ENCODE data around the gene COG7. TPM values are rescaled to one million over a fixed set of nuclear protein-coding genes. Genes with fewer than 3 reads are reported as not detected.
A peak's percentile ranks its signal among the peaks of the same experiment; 100 is the strongest.
"Not testable (repeated sequence)": the region's sequence is repeated elsewhere in the genome, so short reads cannot be mapped to it uniquely, and the experiment has no call there.

The COG7 gene
- total RNA-seq, 1 donor from 2014 or later = 16.7 TPM

DNA sequence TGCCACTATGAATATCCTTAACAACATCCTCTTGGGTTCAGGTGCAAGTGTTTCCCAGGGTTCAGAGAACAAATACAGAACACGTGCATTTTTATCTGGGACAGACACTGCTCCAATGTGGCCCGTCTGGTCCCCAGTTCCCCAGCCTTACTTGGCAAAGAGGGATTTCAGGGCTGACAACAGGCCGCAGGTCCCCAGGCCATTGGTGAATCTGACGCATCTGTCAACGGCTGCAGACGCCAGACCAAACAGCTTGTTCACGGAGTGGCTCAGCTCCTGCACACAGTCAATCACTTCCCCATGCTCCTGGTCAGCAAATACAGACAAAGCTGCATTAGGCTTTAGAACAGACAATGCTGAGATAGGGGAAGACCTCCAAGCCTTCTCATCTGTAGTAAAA, 36.2 kb downstream of the COG7 start:
- DNase-seq (ENCODE audit: low spot score in 2 of 2) = no peak

GRCh38 chr16:23414731-23415130, 38.3 kb downstream of the COG7 start:
- FAIRE-seq = no peak
- no peak for DNase-seq (ENCODE audit: low spot score in 2 of 2)

More for the DNA sequence above, 36.2 kb downstream of the COG7 start:
- no peak for FAIRE-seq

GRCh38 chr16:23410176-23410575, 42.8 kb downstream of the COG7 start:
- FAIRE-seq (no peak), DNase-seq (ENCODE audit: low spot score in 2 of 2) (no peak)

DNA sequence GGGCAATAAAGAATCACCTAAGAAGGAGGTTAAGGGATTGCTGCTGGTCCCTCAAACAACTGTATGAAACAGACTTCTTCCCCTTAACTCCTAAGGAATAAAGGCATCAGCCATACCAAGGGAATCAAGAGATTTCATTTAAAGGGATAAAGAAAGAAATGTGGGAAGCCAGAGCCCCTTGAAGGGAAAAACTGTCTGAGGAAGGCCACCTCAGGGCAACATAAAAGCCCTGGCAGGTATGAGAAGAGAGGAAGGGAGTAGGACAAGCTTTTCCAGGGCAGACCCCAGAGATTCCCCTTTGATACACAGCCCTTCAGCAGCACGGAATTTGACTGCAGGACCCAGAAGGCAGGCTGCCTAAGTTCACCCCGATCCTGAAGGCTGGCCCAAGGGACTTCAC, 43.5 kb downstream of the COG7 start:
- FAIRE-seq (no peak), DNase-seq (ENCODE audit: low spot score in 2 of 2) (no peak)

- peak; percentile 51 to 73 for DNase-seq (ENCODE audit: low spot score in 2 of 2)
- FAIRE-seq = no peak
Measured at GRCh38 chr16:23408823-23409298, 44.1 kb downstream of the COG7 start.

DNA sequence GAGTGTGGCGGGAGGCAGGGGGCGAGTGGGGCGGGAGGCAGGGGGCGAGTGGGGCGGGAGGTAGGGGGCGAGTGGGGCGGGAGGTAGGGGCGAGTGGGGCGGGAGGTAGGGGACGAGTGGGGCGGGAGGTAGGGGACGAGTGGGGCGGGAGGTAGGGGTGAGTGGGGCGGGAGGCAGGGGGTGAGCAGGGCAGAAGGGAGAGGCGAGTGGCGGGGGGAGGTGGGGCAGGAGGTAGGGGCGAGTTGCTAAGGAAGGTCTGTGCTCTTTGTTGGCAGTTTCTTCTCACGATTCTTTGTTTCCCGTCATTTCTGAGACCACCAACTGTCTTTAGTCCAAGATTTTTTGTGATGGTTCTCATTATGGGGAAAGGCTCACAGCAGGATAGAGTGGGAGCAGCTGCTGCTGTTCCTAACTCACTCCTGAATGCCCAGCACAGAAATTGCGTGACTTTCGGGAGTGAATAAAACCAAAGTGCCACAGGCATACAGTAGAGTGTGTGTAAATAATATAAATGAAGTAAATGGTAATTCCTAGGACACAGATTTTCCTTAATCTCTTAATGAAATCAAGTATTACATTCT, 44.7 kb downstream of the COG7 start:
- FAIRE-seq = no peak
- no peak for DNase-seq (ENCODE audit: low spot score in 2 of 2)

DNA sequence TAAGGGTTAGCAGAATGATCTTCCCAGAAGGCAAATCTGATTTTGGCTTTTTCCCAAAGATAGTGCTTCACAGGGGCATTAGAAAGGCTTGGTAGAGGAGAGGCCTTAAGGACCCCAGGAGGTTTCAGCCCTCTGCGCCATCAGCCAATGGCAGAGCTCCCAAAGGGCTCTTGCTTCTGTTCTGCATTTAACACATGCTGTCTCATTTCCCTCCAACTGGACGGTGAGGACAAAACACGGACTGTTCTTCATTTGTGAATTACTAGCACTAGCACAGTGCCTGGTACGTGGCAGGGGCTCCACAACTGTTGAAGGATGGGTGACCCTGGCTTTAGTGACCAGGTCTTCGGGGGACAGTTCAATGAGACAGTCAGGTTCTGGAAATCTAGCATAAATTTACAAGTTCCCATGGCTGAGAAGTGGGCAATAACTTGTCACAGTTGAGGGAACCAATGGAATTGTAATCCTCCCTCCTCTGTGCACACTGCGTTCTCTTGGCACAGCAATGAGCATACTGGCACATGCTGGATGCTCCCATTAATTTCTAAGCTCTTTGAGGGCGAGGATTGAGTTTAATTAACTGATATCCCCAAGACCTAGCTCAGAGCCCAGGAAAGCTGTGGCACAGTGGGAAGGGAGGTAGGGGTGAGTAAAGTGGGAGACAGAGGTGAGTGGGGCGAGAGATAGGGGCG, 45.4 kb downstream of the COG7 start:
- FAIRE-seq = no peak
- no peak for DNase-seq (ENCODE audit: low spot score in 2 of 2)

- DNase-seq (ENCODE audit: low spot score in 2 of 2) (no peak), FAIRE-seq (no peak)
Measured at GRCh38 chr16:23406546-23407240, 46.3 kb downstream of the COG7 start.

DNA sequence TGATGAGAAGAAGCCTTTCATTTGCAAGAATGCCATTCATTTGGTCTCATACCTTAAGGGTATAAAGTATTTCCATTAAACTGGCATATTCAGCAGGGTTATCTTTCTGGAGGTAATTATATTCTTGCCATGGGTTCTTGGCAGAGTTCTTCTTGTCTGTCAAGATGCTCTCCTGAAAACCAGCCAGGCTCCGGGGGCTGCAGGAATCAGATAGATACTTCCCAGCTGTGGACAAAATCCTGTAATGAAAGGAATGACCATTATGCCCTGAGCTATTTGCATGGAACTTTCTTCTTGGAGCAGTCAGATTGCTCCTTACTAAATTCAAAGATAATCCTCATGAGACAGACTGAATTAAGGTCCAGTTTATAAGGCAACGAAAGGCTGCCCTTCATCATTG, 47.0 kb downstream of the COG7 start:
- DNase-seq (ENCODE audit: low spot score in 2 of 2) = no peak

GRCh38 chr16:23403547-23403946, 49.4 kb downstream of the COG7 start:
- no peak for FAIRE-seq
- no peak for DNase-seq (ENCODE audit: low spot score in 2 of 2)

More for the DNA sequence above, 47.0 kb downstream of the COG7 start:
- FAIRE-seq = no peak

GRCh38 chr16:23402100-23402499, 50.9 kb downstream of the COG7 start:
- DNase-seq (ENCODE audit: low spot score in 2 of 2) = no peak
- no peak for FAIRE-seq

- FAIRE-seq = no peak
- DNase-seq (ENCODE audit: low spot score in 2 of 2) = no peak
Measured at GRCh38 chr16:23401139-23401538, 51.9 kb downstream of the COG7 start.

- FAIRE-seq; DNase-seq (ENCODE audit: low spot score in 2 of 2): not testable (repeated sequence)
Measured at GRCh38 chr16:23400447-23400846, 52.5 kb downstream of the COG7 start.

DNA sequence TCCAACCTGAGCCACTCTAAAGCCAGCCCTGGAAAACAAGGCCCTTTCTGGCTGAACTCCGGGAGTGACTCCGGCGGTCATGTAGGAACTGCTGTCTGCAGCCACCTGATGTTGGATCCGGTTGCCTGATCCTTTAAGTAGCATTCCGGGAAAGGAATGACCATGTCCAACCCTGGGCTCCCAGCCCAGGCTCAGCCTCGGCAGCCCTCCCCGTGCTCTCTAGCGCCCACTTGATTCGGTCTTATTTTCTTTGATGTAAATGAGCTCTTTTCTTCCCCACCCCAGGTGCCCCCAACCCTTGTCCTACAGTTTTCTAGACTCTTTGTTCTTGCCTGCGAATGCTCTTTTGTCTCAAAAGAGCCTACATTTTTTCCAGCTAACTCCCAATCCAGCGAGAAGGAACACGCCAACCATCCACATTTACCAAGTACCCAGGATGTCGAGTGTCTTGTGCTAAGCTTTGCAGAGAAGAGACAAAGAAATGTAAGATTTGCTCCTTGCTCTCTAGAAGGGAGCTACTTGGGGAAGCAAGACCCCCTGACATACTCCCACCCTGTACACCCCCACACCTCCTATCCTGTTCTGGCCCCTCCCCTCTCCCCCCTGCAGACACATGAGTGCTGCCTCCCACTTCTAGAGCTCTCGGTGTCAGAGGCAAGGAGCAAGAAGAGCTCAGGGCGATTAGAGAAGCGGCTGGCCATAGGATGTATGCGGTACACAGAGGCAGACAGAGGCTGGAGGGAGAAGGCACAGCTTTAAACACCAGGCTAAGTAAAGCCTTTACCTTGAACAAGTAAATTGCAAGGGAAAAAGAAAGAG, 53.8 kb downstream of the COG7 start:
- FAIRE-seq (no peak), DNase-seq (ENCODE audit: low spot score in 2 of 2) (no peak)

- FAIRE-seq (no peak), DNase-seq (ENCODE audit: low spot score in 2 of 2) (no peak)
Measured at GRCh38 chr16:23397464-23397863, 55.5 kb downstream of the COG7 start.

DNA sequence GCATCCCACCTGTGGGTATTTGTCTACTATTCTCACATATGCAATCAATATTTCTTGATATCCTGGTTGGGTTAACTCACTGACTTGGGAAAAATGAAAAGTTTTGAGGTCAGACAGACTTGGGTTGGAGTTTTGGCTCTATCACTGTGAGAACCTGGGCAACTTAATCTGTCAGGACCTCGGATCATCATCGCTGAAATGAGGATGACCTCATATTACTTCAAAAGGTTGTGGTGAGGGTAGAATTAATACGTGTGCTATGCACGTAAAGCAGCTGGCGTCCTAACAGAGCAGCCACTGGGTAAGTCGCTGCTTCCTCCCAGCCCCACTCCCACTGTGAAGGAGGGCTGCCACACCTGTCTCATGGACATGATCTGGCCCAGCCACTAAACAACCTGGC, 57.3 kb downstream of the COG7 start:
- DNase-seq (ENCODE audit: low spot score in 2 of 2) (no peak), FAIRE-seq (no peak)

DNA sequence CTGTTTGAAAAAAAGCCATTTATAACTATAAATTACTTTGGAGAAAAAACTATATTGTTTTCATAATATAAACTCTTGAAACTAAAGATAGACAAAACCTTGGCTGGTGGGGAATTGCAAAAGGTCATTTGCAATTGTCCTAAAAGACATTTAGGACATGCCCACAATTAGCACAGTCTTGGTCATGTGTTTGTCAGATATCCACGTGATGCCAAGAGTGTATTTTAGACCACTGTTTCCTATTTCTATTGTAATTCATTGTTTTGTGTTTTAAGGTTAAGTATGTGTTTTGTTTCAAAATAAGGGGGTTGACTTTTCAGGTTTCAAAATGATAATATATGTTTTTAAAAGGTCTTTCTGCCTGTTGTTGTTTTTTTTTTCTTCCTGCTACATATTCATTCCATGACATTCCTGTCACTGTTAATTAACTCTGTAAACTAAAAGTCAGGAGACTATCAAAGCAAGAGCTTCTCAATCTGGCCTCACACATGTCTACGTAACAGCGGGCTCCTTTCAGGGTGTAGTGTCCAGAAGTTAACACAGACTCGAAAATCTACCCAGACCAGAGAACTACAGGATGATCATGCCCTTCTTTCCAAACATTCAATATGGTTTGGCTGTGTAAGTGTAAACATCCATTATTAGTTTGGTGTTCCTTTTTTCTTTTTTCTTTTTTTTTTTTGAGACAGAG, 58.7 kb downstream of the COG7 start:
- FAIRE-seq (no peak), DNase-seq (ENCODE audit: low spot score in 2 of 2) (no peak)

DNA sequence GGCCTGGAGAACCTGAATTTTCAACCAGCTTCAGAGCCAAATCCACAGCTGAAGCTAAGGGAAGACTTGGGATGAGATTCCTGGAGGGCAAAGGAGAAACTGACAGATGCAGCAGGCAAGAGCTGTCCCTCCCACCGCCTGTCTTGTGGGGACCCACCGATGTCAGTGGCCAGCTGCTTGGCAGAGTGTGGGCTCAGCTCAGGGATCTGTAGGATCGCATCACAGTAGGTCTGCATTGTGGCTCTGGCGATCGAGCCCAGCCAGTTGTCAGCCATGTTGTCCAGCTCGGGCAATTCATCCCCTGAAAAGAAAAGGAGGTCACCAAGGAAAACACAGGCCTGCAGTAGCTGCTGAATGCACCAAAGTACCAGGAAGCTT, 60.8 kb downstream of the COG7 start:
- no peak for DNase-seq (ENCODE audit: low spot score in 2 of 2)
- no peak for FAIRE-seq

DNA sequence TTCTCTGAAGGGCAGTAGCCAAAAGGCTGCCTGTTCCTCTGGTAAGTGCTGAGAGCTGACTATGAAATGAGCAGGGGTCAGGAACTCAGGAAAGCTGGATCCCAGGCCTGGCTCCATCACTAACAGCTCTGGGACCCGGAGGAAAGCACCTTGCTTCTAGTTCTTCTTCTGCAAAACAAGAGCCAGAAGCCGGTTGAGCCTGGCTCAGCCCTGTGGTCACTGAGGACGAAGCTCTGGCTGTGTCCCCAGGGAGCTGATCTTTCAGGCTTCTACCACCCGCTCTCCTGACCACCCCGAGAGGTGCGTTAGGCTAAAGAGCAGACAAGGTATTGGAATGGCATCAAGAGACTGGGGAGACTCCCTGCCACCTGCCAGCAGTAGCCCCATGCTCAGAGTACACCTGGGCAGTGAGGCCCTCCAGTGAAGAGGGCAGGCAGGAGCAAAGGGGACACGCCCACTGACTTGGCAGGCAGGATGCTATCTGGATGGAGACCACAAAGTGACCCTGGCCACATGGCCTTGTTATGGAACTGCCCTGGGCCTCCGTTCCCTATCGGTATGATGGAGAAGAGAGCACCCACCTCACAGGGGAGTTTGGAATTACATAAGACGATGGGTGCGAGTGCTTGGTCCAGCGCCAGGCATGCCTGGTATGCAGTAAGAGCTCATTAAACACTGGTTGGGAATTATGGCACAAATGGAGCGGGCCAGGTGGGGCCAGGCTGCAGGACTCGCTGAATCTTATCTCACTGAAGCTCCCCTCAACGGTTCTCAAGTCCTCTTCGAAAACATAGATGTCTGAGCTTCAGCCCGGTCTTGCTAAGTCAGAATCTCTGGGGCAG, 61.4 kb downstream of the COG7 start:
- DNase-seq (ENCODE audit: low spot score in 2 of 2) = no peak
- no peak for FAIRE-seq

Measured in frontal cortex (tissue), 4 donors.